KMS-11 (cell line): ENCODE results near the gene TSPYL1.

Source experiments
- H2AFZ ChIP-seq: fragments of 200-600 bp; sonication (generic); 2 replicates; pipeline ENCODE4 v1.6.1; 2016; ENCODE audit warnings: antibody characterized with exemption, mixed run types, low read depth
- H3K27ac ChIP-seq: fragments of 200-600 bp; sonication (generic); 2 replicates; pipeline ENCODE4 v1.6.1; 2016; ENCODE audit warnings: mild to moderate bottlenecking, mixed run types
- H3K27me3 ChIP-seq: fragments of 200-600 bp; sonication (generic); 2 replicates; pipeline ENCODE4 v1.6.1; 2017; ENCODE audit warnings: mild to moderate bottlenecking, low read depth, mixed run types, moderate library complexity; ENCODE audit not compliant: insufficient read depth
- H3K36me3 ChIP-seq: fragments of 200-600 bp; sonication (generic); 2 replicates; pipeline ENCODE4 v1.6.1; 2017; ENCODE audit warnings: mild to moderate bottlenecking, mixed run types; ENCODE audit not compliant: insufficient read depth
- H3K4me1 ChIP-seq: fragments of 200-600 bp; sonication (generic); 2 replicates; pipeline ENCODE4 v1.6.1; 2016; ENCODE audit warnings: mild to moderate bottlenecking, low read depth, mixed run types; ENCODE audit not compliant: poor library complexity, severe bottlenecking
- H3K4me2 ChIP-seq: fragments of 200-600 bp; sonication (generic); 2 replicates; pipeline ENCODE4 v1.7.0; 2016; ENCODE audit warnings: mild to moderate bottlenecking, mixed run types
- H3K4me3 ChIP-seq: fragments of 200-600 bp; sonication (generic); IDR thresholded peaks from 2 replicates; pipeline ENCODE4 v1.6.1; 2017; ENCODE audit warnings: low read depth, low read length, mixed read lengths; ENCODE audit not compliant: insufficient read depth
- H3K79me2 ChIP-seq: fragments of 200-600 bp; sonication (generic); 2 replicates; pipeline ENCODE4 v1.6.1; 2016; ENCODE audit warnings: low read depth, mixed run types; ENCODE audit not compliant: insufficient read depth
- H3K9ac ChIP-seq: fragments of 200-600 bp; sonication (generic); 2 replicates; pipeline ENCODE4 v1.6.1; 2016; ENCODE audit warnings: mild to moderate bottlenecking, mixed run types
- H4K20me1 ChIP-seq: fragments of 200-600 bp; sonication (generic); 2 replicates; pipeline ENCODE4 v1.6.1; 2016; ENCODE audit warnings: mild to moderate bottlenecking, mixed run types; ENCODE audit not compliant: insufficient read depth
- CTCF ChIP-seq: fragments of 200-600 bp; sonication (generic); conservative IDR thresholded peaks from 2 replicates; pipeline ENCODE4 v1.6.1; 2017; ENCODE audit warnings: low read depth, mild to moderate bottlenecking, antibody characterized with exemption, low read length, moderate library complexity, mixed read lengths

Gene TSPYL1

GRCh38 chr6:116267836-116268588 lies 11.7 kb downstream of the TSPYL1 start:
- Histone ChIP-seq H3K36me3 (no peaks in the 10 kb centered on the region), H3K4me1 (peaks cover 6% of the 10 kb centered on the region), H4K20me1 (no peaks in the 10 kb centered on the region), H3K4me2 (no peak overlapping the region), H2AFZ (no peak overlapping the region), H3K4me3 (no peak overlapping the region), H3K79me2 (no peaks in the 10 kb centered on the region), H3K27me3 (no peaks in the 10 kb centered on the region), H3K9ac (no peak overlapping the region), H3K27ac (no peak overlapping the region)
- TF ChIP-seq CTCF, result no peak

- Histone ChIP-seq H3K9ac (no peak overlapping the region), H3K4me1 (peaks cover 6% of the 10 kb centered on the region), H2AFZ (no peak overlapping the region), H3K36me3 (no peaks in the 10 kb centered on the region), H3K4me3 (no peak overlapping the region), H3K79me2 (no peaks in the 10 kb centered on the region), H3K4me2 (no peak overlapping the region), H3K27me3 (no peaks in the 10 kb centered on the region), H4K20me1 (no peaks in the 10 kb centered on the region), H3K27ac (no peak overlapping the region)
- no peak for TF ChIP-seq CTCF
Measured at GRCh38 chr6:116266803-116267202, 12.9 kb downstream of the TSPYL1 start.

- no peak for TF ChIP-seq CTCF
- no peaks in the 10 kb centered on the region for H3K79me2 ChIP-seq
- H2AFZ ChIP-seq, result no peak overlapping the region
- H4K20me1 ChIP-seq, result no peaks in the 10 kb centered on the region
- H3K4me3 ChIP-seq, result no peak overlapping the region
- no peak overlapping the region for H3K27ac ChIP-seq
- no peaks in the 10 kb centered on the region for H3K36me3 ChIP-seq
- no peak overlapping the region for H3K9ac ChIP-seq
- H3K27me3 ChIP-seq, result no peaks in the 10 kb centered on the region
- H3K4me2 ChIP-seq, result no peak overlapping the region
- peaks cover 6% of the 10 kb centered on the region for H3K4me1 ChIP-seq
Measured at GRCh38 chr6:116265041-116265829, 14.5 kb downstream of the TSPYL1 start.

- Histone ChIP-seq H3K4me3 (no peak overlapping the region), H3K27me3 (no peaks in the 10 kb centered on the region), H4K20me1 (no peaks in the 10 kb centered on the region), H2AFZ (no peak overlapping the region), H3K9ac (no peak overlapping the region), H3K4me1 (peaks cover 3% of the 10 kb centered on the region), H3K79me2 (no peaks in the 10 kb centered on the region), H3K4me2 (no peak overlapping the region), H3K27ac (no peak overlapping the region), H3K36me3 (no peaks in the 10 kb centered on the region)
- no peak for TF ChIP-seq CTCF
Measured at GRCh38 chr6:116263353-116263752, 16.4 kb downstream of the TSPYL1 start.
